Measurements from ENCODE around the gene MED26.

- TF ChIP-seq POLR2AphosphoS5 (IDR thresholded peaks at IDR 0.05), result no peak
- TF ChIP-seq CTCF (IDR thresholded peaks at IDR 0.05), result no peak
Measured at GRCh38 chr19:16535381-16535780, 92.6 kb downstream of the MED26 start.
